Astrocyte (in vitro differentiated cells and primary cell): ENCODE measurements around the gene FBLN2. TPM values are rescaled to one million over a fixed set of nuclear protein-coding genes. Genes with fewer than 3 reads are reported as not detected.

Experiments
- DNase-seq: peaks from one replicate; pipeline ENCODE4 v3.0.0-alpha.2; 2010; ENCODE audit warnings: low read depth
- FAIRE-seq: peaks from 2 replicates; lab custom pipeline; 2011; peaks lifted over from hg19 to GRCh38; lab: Jason Lieb, UNC
- H2AFZ ChIP-seq: 2 replicates; pipeline ENCODE4 v1.6.0; 2012; ENCODE audit warnings: low read depth, low read length, inconsistent platforms
- H3K27ac ChIP-seq: 2 replicates; pipeline ENCODE4 v1.5.1; 2011; ENCODE audit warnings: low read depth, low read length, inconsistent platforms
- H3K27me3 ChIP-seq: 2 replicates; pipeline ENCODE4 v1.6.0; 2011; ENCODE audit warnings: low read length, inconsistent platforms; ENCODE audit not compliant: insufficient read depth
- H3K36me3 ChIP-seq: 2 replicates; pipeline ENCODE4 v1.5.1; 2011; ENCODE audit warnings: low read length, inconsistent platforms; ENCODE audit not compliant: insufficient read depth
- H3K4me1 ChIP-seq: 2 replicates; pipeline ENCODE4 v1.5.1; 2011; ENCODE audit warnings: low read length, inconsistent platforms; ENCODE audit not compliant: insufficient read depth
- H3K4me2 ChIP-seq: 2 replicates; pipeline ENCODE4 v1.6.0; 2012; ENCODE audit warnings: low read length, inconsistent platforms
- H3K4me3 ChIP-seq: 2 replicates; pipeline ENCODE4 v1.5.1; 2011; ENCODE audit warnings: low read depth, mild to moderate bottlenecking, low read length, inconsistent platforms; ENCODE audit not compliant: insufficient read depth
- H3K79me2 ChIP-seq: 2 replicates; pipeline ENCODE4 v1.6.0; 2012; ENCODE audit warnings: mild to moderate bottlenecking, low read length, inconsistent platforms; ENCODE audit not compliant: insufficient read depth
- H3K9ac ChIP-seq: 2 replicates; pipeline ENCODE4 v1.6.0; 2012; ENCODE audit warnings: mild to moderate bottlenecking, low read length, inconsistent platforms
- H3K9me3 ChIP-seq: 2 replicates; pipeline ENCODE4 v1.5.1; 2012; ENCODE audit warnings: low read depth, mild to moderate bottlenecking, low read length, inconsistent platforms; ENCODE audit not compliant: insufficient read depth
- H4K20me1 ChIP-seq: 2 replicates; pipeline ENCODE4 v1.6.0; 2012; ENCODE audit warnings: low read length, inconsistent platforms; ENCODE audit not compliant: insufficient read depth
- H3K27ac Mint-ChIP-seq: one replicate; pipeline ENCODE4 v1.8.0; 2021; ENCODE audit warnings: mild to moderate bottlenecking, mixed read lengths; ENCODE audit not compliant: unreplicated experiment
- H3K27me3 Mint-ChIP-seq: one replicate; pipeline ENCODE4 v1.8.0; 2021; ENCODE audit warnings: low read depth, mixed read lengths; ENCODE audit not compliant: unreplicated experiment
- H3K36me3 Mint-ChIP-seq: one replicate; pipeline ENCODE4 v1.8.0; 2021; ENCODE audit warnings: low read depth, mixed read lengths; ENCODE audit not compliant: unreplicated experiment
- H3K4me1 Mint-ChIP-seq: one replicate; pipeline ENCODE4 v1.8.0; 2021; ENCODE audit warnings: low read depth, mixed read lengths; ENCODE audit not compliant: unreplicated experiment
- H3K4me3 Mint-ChIP-seq: one replicate; pipeline ENCODE4 v1.8.0; 2021; ENCODE audit warnings: mild to moderate bottlenecking, moderate library complexity, mixed read lengths; ENCODE audit not compliant: unreplicated experiment
- H3K9me3 Mint-ChIP-seq: one replicate; pipeline ENCODE4 v1.8.0; 2021; ENCODE audit warnings: mild to moderate bottlenecking, mixed read lengths; ENCODE audit not compliant: unreplicated experiment
- CTCF ChIP-seq: IDR thresholded peaks from 2 replicates; pipeline ENCODE4 v1.5.1; 2011; ENCODE audit warnings: low read depth, mild to moderate bottlenecking, inconsistent platforms, low read length, moderate library complexity; ENCODE audit not compliant: insufficient read depth
- EZH2 ChIP-seq: IDR thresholded peaks from 2 replicates; pipeline ENCODE4 v1.6.1; 2012; ENCODE audit warnings: mild to moderate bottlenecking, low read length, inconsistent platforms; ENCODE audit not compliant: insufficient read depth
- total RNA-seq: library from RNA; stranded (reverse); gene quantifications from 2 replicates; pipeline ENCODE4 v1.2.1, GENCODE V29; 2021

Gene FBLN2
- total RNA-seq, 1 donor from 2014 or later = 36.6 TPM

- FAIRE-seq (no peak), DNase-seq (no peak)
- H3K9me3 ChIP-seq = no peaks in the 10 kb centered on the region
- no peak overlapping the region for H3K27ac ChIP-seq
- H3K36me3 ChIP-seq = no peaks in the 10 kb centered on the region
- no peaks in the 10 kb centered on the region for H3K27me3 ChIP-seq
- H3K4me2 ChIP-seq = no peak overlapping the region
- Mint-ChIP-seq H3K9me3 (no peaks in the 10 kb centered on the region), H3K36me3 (no peaks in the 10 kb centered on the region), H3K27me3 (peaks cover 2% of the 10 kb centered on the region), H3K4me3 (no peak overlapping the region), H3K4me1 (peaks cover 26% of the 10 kb centered on the region), H3K27ac (peak overlapping the region; percentile 44)
- no peaks in the 10 kb centered on the region for H3K79me2 ChIP-seq
- no peak for TF ChIP-seq CTCF
- TF ChIP-seq EZH2 = no peak
- H3K9ac ChIP-seq = no peak overlapping the region
- H3K4me3 ChIP-seq = no peak overlapping the region
- H2AFZ ChIP-seq = no peak overlapping the region
- no peaks in the 10 kb centered on the region for H3K4me1 ChIP-seq
- H4K20me1 ChIP-seq = peaks cover 9% of the 10 kb centered on the region
Observed at GRCh38 chr3:13583251-13584180, 34.6 kb downstream of the FBLN2 start.

GRCh38 chr3:13584427-13584891 lies 35.5 kb downstream of the FBLN2 start:
- Histone ChIP-seq H4K20me1 (peaks cover 9% of the 10 kb centered on the region), H3K9ac (no peak overlapping the region), H3K9me3 (no peaks in the 10 kb centered on the region), H3K4me1 (no peaks in the 10 kb centered on the region), H3K27me3 (no peaks in the 10 kb centered on the region), H3K36me3 (no peaks in the 10 kb centered on the region), H2AFZ (no peak overlapping the region), H3K4me2 (no peak overlapping the region), H3K27ac (no peak overlapping the region), H3K79me2 (no peaks in the 10 kb centered on the region), H3K4me3 (no peak overlapping the region)
- Mint-ChIP-seq H3K9me3 (no peaks in the 10 kb centered on the region), H3K4me1 (peaks cover 30% of the 10 kb centered on the region), H3K27ac (no peak overlapping the region), H3K4me3 (no peak overlapping the region), H3K27me3 (peaks cover 2% of the 10 kb centered on the region), H3K36me3 (no peaks in the 10 kb centered on the region)
- no peak for TF ChIP-seq EZH2
- no peak for TF ChIP-seq CTCF
- no peak for FAIRE-seq
- DNase-seq = no peak

- no peak overlapping the region for H3K4me3 ChIP-seq
- no peak overlapping the region for H3K9ac ChIP-seq
- H3K4me3 Mint-ChIP-seq = no peak overlapping the region
- peaks cover 32% of the 10 kb centered on the region for H3K4me1 Mint-ChIP-seq
- H3K27me3 ChIP-seq = no peaks in the 10 kb centered on the region
- no peaks in the 10 kb centered on the region for H3K9me3 ChIP-seq
- no peaks in the 10 kb centered on the region for H3K9me3 Mint-ChIP-seq
- no peaks in the 10 kb centered on the region for H3K4me1 ChIP-seq
- H3K27ac Mint-ChIP-seq = no peak overlapping the region
- TF ChIP-seq CTCF (no peak), EZH2 (no peak)
- H3K36me3 Mint-ChIP-seq = no peaks in the 10 kb centered on the region
- peaks cover 2% of the 10 kb centered on the region for H3K27me3 Mint-ChIP-seq
- H3K79me2 ChIP-seq = no peaks in the 10 kb centered on the region
- FAIRE-seq (no peak), DNase-seq (no peak)
- no peak overlapping the region for H3K4me2 ChIP-seq
- no peaks in the 10 kb centered on the region for H3K36me3 ChIP-seq
- H3K27ac ChIP-seq = no peak overlapping the region
- H4K20me1 ChIP-seq = peaks cover 9% of the 10 kb centered on the region
- H2AFZ ChIP-seq = no peak overlapping the region
Observed at GRCh38 chr3:13584901-13585300, 36.0 kb downstream of the FBLN2 start.
